HEK293 (cell line): ENCODE measurements around the gene CIAPIN1.

ENCODE experiments used
- CTCF ChIA-PET: fragments of 350-600 bp; formaldehyde crosslinking; extraction: SDS; loops from one replicate; lab custom pipeline; 2021; ENCODE audit warnings: antibody characterized with exemption; lab: Yijun Ruan, JAX
- POLR2A ChIA-PET: fragments of 300-600 bp; formaldehyde crosslinking; extraction: SDS; loops from one replicate; lab custom pipeline; 2020; ENCODE audit warnings: antibody characterized with exemption, inconsistent platforms; lab: Yijun Ruan, JAX
- H3K27ac ChIP-seq: fragments of 200-500 bp; sonication (Bioruptor generic); 2 replicates; pipeline ENCODE4 v1.5.1; 2014; ENCODE audit warnings: low read depth, low read length, control low read depth, inconsistent platforms; ENCODE audit errors: extremely low read depth
- H3K36me3 ChIP-seq, 2 experiments: fragments of 200-500 bp in 1 of 2; sonication (Bioruptor generic) in 1 of 2; 1 replicate in 1 of 2; 2 replicates in 1 of 2; pipeline ENCODE4 v1.5.1; 2014 to 2017; ENCODE audit warnings: inconsistent platforms in 2 of 2, low read length in 2 of 2; ENCODE audit not compliant: control insufficient read depth in 2 of 2, insufficient read depth in 1 of 2
- H3K4me1 ChIP-seq: fragments of 200-500 bp; sonication (Bioruptor generic); 2 replicates; pipeline ENCODE4 v1.5.1; 2014; ENCODE audit warnings: mild to moderate bottlenecking, low read length, inconsistent platforms; ENCODE audit not compliant: control insufficient read depth, insufficient read depth
- H3K4me3 ChIP-seq: 2 replicates; pipeline ENCODE4 v1.5.1; 2011; ENCODE audit warnings: low read depth, mild to moderate bottlenecking, control low read depth, low read length, moderate library complexity
- H3K9me3 ChIP-seq: fragments of 200-500 bp; sonication (Bioruptor generic); 2 replicates; pipeline ENCODE4 v1.5.1; 2014; ENCODE audit warnings: low read depth, low read length, inconsistent platforms; ENCODE audit not compliant: control insufficient read depth, insufficient read depth
- KLF1 ChIP-seq: fragments of 450-650 bp; formaldehyde crosslinking; IDR thresholded peaks from 2 replicates; pipeline ENCODE4 v1.5.1; 2016; ENCODE audit warnings: missing biosample characterization, missing genetic modification characterization
- KLF16 ChIP-seq: fragments of 450-650 bp; formaldehyde crosslinking; IDR thresholded peaks from 2 replicates; pipeline ENCODE4 v1.5.1; 2017; ENCODE audit warnings: missing biosample characterization, missing genetic modification characterization
- PRDM1 ChIP-seq: fragments of 450-650 bp; formaldehyde crosslinking; IDR thresholded peaks from 2 replicates; pipeline ENCODE4; 2016; ENCODE audit warnings: missing biosample characterization, missing genetic modification characterization
- SCRT1 ChIP-seq: fragments of 450-650 bp; formaldehyde crosslinking; IDR thresholded peaks from 2 replicates; pipeline ENCODE4 v1.5.1; 2016; ENCODE audit warnings: missing biosample characterization, missing genetic modification characterization, borderline replicate concordance
- ZBTB1 ChIP-seq: fragments of 450-650 bp; formaldehyde crosslinking; IDR thresholded peaks from 2 replicates; pipeline ENCODE4 v1.5.1; 2016; ENCODE audit warnings: missing biosample characterization, missing genetic modification characterization
- ZBTB8A ChIP-seq: fragments of 450-650 bp; formaldehyde crosslinking; IDR thresholded peaks from 2 replicates; pipeline ENCODE4 v1.5.1; 2016; ENCODE audit warnings: missing biosample characterization, missing genetic modification characterization
- ZNF155 ChIP-seq: fragments of 450-650 bp; formaldehyde crosslinking; IDR thresholded peaks from 2 replicates; pipeline ENCODE4 v1.5.1; 2016; ENCODE audit warnings: missing biosample characterization, missing genetic modification characterization
- ZNF223 ChIP-seq: fragments of 450-650 bp; formaldehyde crosslinking; IDR thresholded peaks from 2 replicates; pipeline ENCODE4 v1.5.1; 2016; ENCODE audit warnings: missing biosample characterization, missing genetic modification characterization
- ZNF302 ChIP-seq: fragments of 450-650 bp; formaldehyde crosslinking; IDR thresholded peaks from 2 replicates; pipeline ENCODE4 v1.5.1; 2016; ENCODE audit warnings: missing biosample characterization, missing genetic modification characterization, low read depth
- ZNF311 ChIP-seq: fragments of 450-650 bp; formaldehyde crosslinking; IDR thresholded peaks from 2 replicates; pipeline ENCODE4 v1.5.1; 2017; ENCODE audit warnings: missing biosample characterization, missing genetic modification characterization, borderline replicate concordance
- ZNF335 ChIP-seq: fragments of 450-650 bp; formaldehyde crosslinking; conservative IDR thresholded peaks from 2 replicates; pipeline ENCODE4 v1.5.1; 2016; ENCODE audit warnings: missing biosample characterization, missing genetic modification characterization
- ZNF366 ChIP-seq: fragments of 450-650 bp; formaldehyde crosslinking; conservative IDR thresholded peaks from 2 replicates; pipeline ENCODE4 v1.5.1; 2016; ENCODE audit warnings: missing biosample characterization, missing genetic modification characterization
- ZNF510 ChIP-seq: fragments of 450-650 bp; formaldehyde crosslinking; IDR thresholded peaks from 2 replicates; pipeline ENCODE4 v1.5.1; 2018; ENCODE audit warnings: mild to moderate bottlenecking, missing genetic modification characterization, missing biosample characterization; ENCODE audit not compliant: insufficient replicate concordance
- ZNF518A ChIP-seq: fragments of 450-650 bp; formaldehyde crosslinking; conservative IDR thresholded peaks from 2 replicates; pipeline ENCODE4 v1.5.1; 2016; ENCODE audit warnings: low read depth, missing biosample characterization, missing genetic modification characterization
- ZNF521 ChIP-seq: fragments of 450-650 bp; formaldehyde crosslinking; IDR thresholded peaks from 2 replicates; pipeline ENCODE4 v1.5.1; 2017; ENCODE audit warnings: missing biosample characterization, mild to moderate bottlenecking, missing genetic modification characterization
- ZNF571 ChIP-seq: fragments of 450-650 bp; formaldehyde crosslinking; IDR thresholded peaks from 2 replicates; pipeline ENCODE4 v1.5.0; 2017; ENCODE audit warnings: missing biosample characterization, missing genetic modification characterization
- ZNF639 ChIP-seq: fragments of 450-650 bp; formaldehyde crosslinking; IDR thresholded peaks from 2 replicates; pipeline ENCODE4 v1.5.1; 2016; ENCODE audit warnings: missing biosample characterization, missing genetic modification characterization
- ZNF677 ChIP-seq: fragments of 450-650 bp; IDR thresholded peaks from 2 replicates; pipeline ENCODE4 v1.5.0; 2018; ENCODE audit warnings: missing biosample characterization, mild to moderate bottlenecking, missing genetic modification characterization, moderate library complexity
- TF ChIP-seq, protein P1 (sequence below): fragments of 450-650 bp; formaldehyde crosslinking; IDR thresholded peaks from 2 replicates; pipeline ENCODE4 v1.5.1; 2017; ENCODE audit warnings: missing biosample characterization, missing genetic modification characterization
- TF ChIP-seq, protein P2 (sequence below): IDR thresholded peaks from 2 replicates; pipeline ENCODE4 v1.6.1; 2011; ENCODE audit warnings: mild to moderate bottlenecking, low read depth, low read length, borderline replicate concordance

Gene CIAPIN1

GRCh38 chr16:57389087-57389468, 58.1 kb downstream of the CIAPIN1 start:
- ChIA-PET CTCF (no interaction called here), POLR2A (no interaction called here)
- TF ChIP-seq KLF16 = 0 out of 2 replicates have a peak, but pooled peaks have one; percentile 9
- TF ChIP-seq ZNF510 (tag by site-specific recombination) = no peak
- no peak for TF ChIP-seq ZBTB1 (tag by site-specific recombination)
- TF ChIP-seq ZNF223 (tag by site-specific recombination) = no peak
- no peak for TF ChIP-seq ZNF677 (tag by site-specific recombination)
- TF ChIP-seq, protein P1, sequence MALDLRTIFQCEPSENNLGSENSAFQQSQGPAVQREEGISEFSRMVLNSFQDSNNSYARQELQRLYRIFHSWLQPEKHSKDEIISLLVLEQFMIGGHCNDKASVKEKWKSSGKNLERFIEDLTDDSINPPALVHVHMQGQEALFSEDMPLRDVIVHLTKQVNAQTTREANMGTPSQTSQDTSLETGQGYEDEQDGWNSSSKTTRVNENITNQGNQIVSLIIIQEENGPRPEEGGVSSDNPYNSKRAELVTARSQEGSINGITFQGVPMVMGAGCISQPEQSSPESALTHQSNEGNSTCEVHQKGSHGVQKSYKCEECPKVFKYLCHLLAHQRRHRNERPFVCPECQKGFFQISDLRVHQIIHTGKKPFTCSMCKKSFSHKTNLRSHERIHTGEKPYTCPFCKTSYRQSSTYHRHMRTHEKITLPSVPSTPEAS (tag by site-specific recombination) = peak; percentile 72; the same call in 1 of the 2 replicates
- TF ChIP-seq PRDM1 (tag by site-specific recombination) = no peak
- TF ChIP-seq, protein P2, sequence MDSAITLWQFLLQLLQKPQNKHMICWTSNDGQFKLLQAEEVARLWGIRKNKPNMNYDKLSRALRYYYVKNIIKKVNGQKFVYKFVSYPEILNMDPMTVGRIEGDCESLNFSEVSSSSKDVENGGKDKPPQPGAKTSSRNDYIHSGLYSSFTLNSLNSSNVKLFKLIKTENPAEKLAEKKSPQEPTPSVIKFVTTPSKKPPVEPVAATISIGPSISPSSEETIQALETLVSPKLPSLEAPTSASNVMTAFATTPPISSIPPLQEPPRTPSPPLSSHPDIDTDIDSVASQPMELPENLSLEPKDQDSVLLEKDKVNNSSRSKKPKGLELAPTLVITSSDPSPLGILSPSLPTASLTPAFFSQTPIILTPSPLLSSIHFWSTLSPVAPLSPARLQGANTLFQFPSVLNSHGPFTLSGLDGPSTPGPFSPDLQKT = no peak
- TF ChIP-seq ZNF302 (tag by site-specific recombination) = no peak
- no peak overlapping the region for H3K27ac ChIP-seq
- no peaks in the 10 kb centered on the region for H3K4me1 ChIP-seq
- H3K36me3 ChIP-seq = no peaks in the 10 kb centered on the region
- no peaks in the 10 kb centered on the region for H3K9me3 ChIP-seq
- no peak overlapping the region for H3K4me3 ChIP-seq

DNA sequence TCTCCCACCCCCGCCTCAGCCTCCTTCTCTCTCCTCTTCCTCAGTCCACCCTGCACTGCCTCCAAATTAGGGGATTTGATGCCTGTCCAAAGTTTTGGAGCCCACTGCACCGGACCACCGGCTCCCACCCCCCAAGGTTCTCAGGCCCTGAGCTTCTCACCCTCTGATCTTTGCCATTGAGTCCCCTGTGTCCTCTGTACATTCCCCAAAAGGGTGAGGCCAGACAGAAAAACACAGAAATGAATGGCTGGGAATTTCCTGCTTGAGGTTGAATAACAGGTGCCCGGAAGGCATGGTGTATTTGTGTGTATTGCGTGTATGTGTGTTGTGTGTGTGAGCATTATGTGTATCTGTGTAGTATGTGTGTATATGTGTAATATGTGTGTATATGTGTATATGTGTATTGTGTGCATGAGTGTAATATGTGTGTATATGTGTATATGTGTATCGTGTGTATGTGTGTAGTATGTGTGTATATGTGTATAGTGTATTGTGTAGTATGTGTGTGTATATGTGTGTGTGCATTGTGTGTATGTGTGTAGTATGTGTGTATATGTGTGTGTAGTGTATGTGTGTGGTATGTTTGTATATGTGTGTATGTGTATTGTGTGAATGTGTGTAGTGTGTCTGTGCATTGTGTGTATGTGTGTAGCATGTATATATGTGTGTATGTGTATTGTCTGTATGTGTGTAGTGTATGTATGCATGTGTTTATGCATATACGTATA, 58.7 kb downstream of the CIAPIN1 start:
- CTCF ChIA-PET = no interaction called here
- Histone ChIP-seq H3K4me1 (no peaks in the 10 kb centered on the region), H3K27ac (no peak overlapping the region), H3K4me3 (no peak overlapping the region), H3K36me3 (no peaks in the 10 kb centered on the region), H3K9me3 (no peaks in the 10 kb centered on the region)
- POLR2A ChIA-PET = no interaction called here
- TF ChIP-seq ZNF571 (tag by site-specific recombination) (no peak), SCRT1 (tag by site-specific recombination) (0 out of 2 replicates have a peak, but pooled peaks have one; percentile 32), ZNF518A (tag by site-specific recombination) (no peak), ZNF521 (0 out of 2 replicates have a peak, but pooled peaks have one; percentile 68), ZNF155 (tag by site-specific recombination) (no peak), ZBTB8A (tag by site-specific recombination) (no peak), KLF1 (tag by site-specific recombination) (0 out of 2 replicates have a peak, but pooled peaks have one; percentile 30), KLF16 (no peak), ZNF366 (tag by site-specific recombination) (no peak), ZNF311 (0 out of 2 replicates have a peak, but pooled peaks have one; percentile 23), ZNF639 (no peak), ZNF335 (tag by site-specific recombination) (no peak)
